ENCODE results near the gene GPR132.

- TF ChIP-seq CTCF (IDR thresholded peaks at IDR 0.05), result no peak
- TF ChIP-seq EZH2 (IDR thresholded peaks at IDR 0.05; ENCODE audit: borderline replicate concordance, insufficient read depth, low read depth, low read length, poor library complexity, severe bottlenecking), result no peak
Measured at GRCh38 chr14:105056303-105056831, 8.9 kb downstream of the GPR132 start.
